Measurements from ENCODE around the gene EYA2.

Gene EYA2

GRCh38 chr20:46853926-46854325 is 40.7 kb upstream of the EYA2 start:
- H3K9ac ChIP-seq (ENCODE audit: low read depth, low read length, poor library complexity), result no peak overlapping the region
- no peak overlapping the region for H2BK15ac ChIP-seq (ENCODE audit: low read length)
- H4K91ac ChIP-seq (ENCODE audit: low read depth, low read length, poor library complexity), result no peak overlapping the region
- H3K14ac ChIP-seq (ENCODE audit: low read length), result no peak overlapping the region
- no peak overlapping the region for H4K8ac ChIP-seq (ENCODE audit: low read depth, low read length)
- H3K4me3 ChIP-seq (ENCODE audit: low read length in 2 of 2), result no peak overlapping the region
- H2BK120ac ChIP-seq (ENCODE audit: low read depth, low read length), result no peak overlapping the region
- no peak overlapping the region for H2BK12ac ChIP-seq (ENCODE audit: low read length)
- H3K18ac ChIP-seq (ENCODE audit: low read length), result no peak overlapping the region
- H3K4ac ChIP-seq (ENCODE audit: low read length), result no peak overlapping the region
- no peak overlapping the region for H2AK5ac ChIP-seq (ENCODE audit: low read depth, low read length)
- no peaks in the 10 kb centered on the region for H3K36me3 ChIP-seq (replicated peaks in 1 of 2; ENCODE audit: control insufficient read depth in 2 of 2, insufficient read depth in 2 of 2, low read length in 2 of 2)
- H3K4me1 ChIP-seq (ENCODE audit: control insufficient read depth in 2 of 2, insufficient read depth in 1 of 2, low read depth in 1 of 2, low read length in 2 of 2), result peaks cover 0 to 5% of the 10 kb centered on the region in 2 donors
- H3K27me3 ChIP-seq (ENCODE audit: control insufficient read depth in 3 of 3, insufficient read depth in 3 of 3, low read depth in 1 of 3, low read length in 3 of 3), result no peaks in the 10 kb centered on the region
- H2AFZ ChIP-seq (ENCODE audit: low read length), result no peak overlapping the region
- no peak for DNase-seq (ENCODE audit: low spot score)
- H3K9me3 ChIP-seq (replicated peaks in 1 of 2; ENCODE audit: control insufficient read depth in 2 of 2, insufficient read depth in 1 of 2, low read depth in 1 of 2, low read length in 2 of 2), result no peaks in the 10 kb centered on the region
- no peak overlapping the region for H3K27ac ChIP-seq (replicated peaks; ENCODE audit: low read length)
- WGBS, 2 donors (ENCODE audit: extremely low coverage in 2 of 2, insufficient read length in 2 of 2, insufficient replicate concordance in 1 of 2), result no CpG with 5 or more reads among the region's 10 CpGs
- H2BK5ac ChIP-seq (ENCODE audit: low read length), result no peak overlapping the region
- H3K4me2 ChIP-seq (ENCODE audit: insufficient read depth, low read length, poor library complexity, severe bottlenecking), result no peak overlapping the region
- no peak overlapping the region for H3K23ac ChIP-seq (ENCODE audit: low read depth, low read length, poor library complexity)
- H3K79me1 ChIP-seq (ENCODE audit: low read depth, low read length), result no peaks in the 10 kb centered on the region

GRCh38 chr20:46857061-46857831 is 37.4 kb upstream of the EYA2 start:
- no peak overlapping the region for H4K8ac ChIP-seq (ENCODE audit: low read depth, low read length)
- no peak overlapping the region for H3K4me2 ChIP-seq (ENCODE audit: insufficient read depth, low read length, poor library complexity, severe bottlenecking)
- no peak overlapping the region for H3K4me3 ChIP-seq (ENCODE audit: low read length in 2 of 2)
- no peak overlapping the region for H3K27ac ChIP-seq (replicated peaks; ENCODE audit: low read length)
- no CpG with 5 or more reads among the region's 6 CpGs for WGBS, 2 donors (ENCODE audit: extremely low coverage in 2 of 2, insufficient read length in 2 of 2, insufficient replicate concordance in 1 of 2)
- no peak overlapping the region for H3K4ac ChIP-seq (ENCODE audit: low read length)
- H3K18ac ChIP-seq (ENCODE audit: low read length), result no peak overlapping the region
- no peaks in the 10 kb centered on the region for H3K79me1 ChIP-seq (ENCODE audit: low read depth, low read length)
- no peak overlapping the region for H2BK120ac ChIP-seq (ENCODE audit: low read depth, low read length)
- no peak overlapping the region for H2AFZ ChIP-seq (ENCODE audit: low read length)
- H4K91ac ChIP-seq (ENCODE audit: low read depth, low read length, poor library complexity), result no peak overlapping the region
- H3K27me3 ChIP-seq (ENCODE audit: control insufficient read depth in 3 of 3, insufficient read depth in 3 of 3, low read depth in 1 of 3, low read length in 3 of 3), result no peaks in the 10 kb centered on the region
- H3K4me1 ChIP-seq (ENCODE audit: control insufficient read depth in 2 of 2, insufficient read depth in 1 of 2, low read depth in 1 of 2, low read length in 2 of 2), result no peaks in the 10 kb centered on the region
- H3K9me3 ChIP-seq (replicated peaks in 1 of 2; ENCODE audit: control insufficient read depth in 2 of 2, insufficient read depth in 1 of 2, low read depth in 1 of 2, low read length in 2 of 2), result no peaks in the 10 kb centered on the region
- H3K36me3 ChIP-seq (replicated peaks in 1 of 2; ENCODE audit: control insufficient read depth in 2 of 2, insufficient read depth in 2 of 2, low read length in 2 of 2), result no peaks in the 10 kb centered on the region
- no peak overlapping the region for H2AK5ac ChIP-seq (ENCODE audit: low read depth, low read length)
- H3K23ac ChIP-seq (ENCODE audit: low read depth, low read length, poor library complexity), result no peak overlapping the region
- H2BK15ac ChIP-seq (ENCODE audit: low read length), result no peak overlapping the region
- H3K14ac ChIP-seq (ENCODE audit: low read length), result no peak overlapping the region
- DNase-seq (ENCODE audit: low spot score), result no peak
- H3K9ac ChIP-seq (ENCODE audit: low read depth, low read length, poor library complexity), result no peak overlapping the region
- H2BK5ac ChIP-seq (ENCODE audit: low read length), result no peak overlapping the region
- H2BK12ac ChIP-seq (ENCODE audit: low read length), result no peak overlapping the region

- Histone ChIP-seq H2AK5ac (ENCODE audit: low read depth, low read length) (no peak overlapping the region), H3K18ac (ENCODE audit: low read length) (no peak overlapping the region)
- no CpG with 5 or more reads among the region's 4 CpGs for WGBS, 2 donors (ENCODE audit: extremely low coverage in 2 of 2, insufficient read length in 2 of 2, insufficient replicate concordance in 1 of 2)
Observed at GRCh38 chr20:46865824-46866223, 28.8 kb upstream of the EYA2 start.

GRCh38 chr20:46870041-46870440 is 24.6 kb upstream of the EYA2 start:
- Histone ChIP-seq H3K79me1 (ENCODE audit: low read depth, low read length) (no peaks in the 10 kb centered on the region), H2BK120ac (ENCODE audit: low read depth, low read length) (no peak overlapping the region), H3K4me1 (ENCODE audit: control insufficient read depth in 2 of 2, insufficient read depth in 1 of 2, low read depth in 1 of 2, low read length in 2 of 2) (peaks cover 0 to 3% of the 10 kb centered on the region in 2 donors), H3K36me3 (replicated peaks in 1 of 2; ENCODE audit: control insufficient read depth in 2 of 2, insufficient read depth in 2 of 2, low read length in 2 of 2) (no peaks in the 10 kb centered on the region), H4K8ac (ENCODE audit: low read depth, low read length) (no peak overlapping the region), H4K91ac (ENCODE audit: low read depth, low read length, poor library complexity) (no peak overlapping the region), H2BK12ac (ENCODE audit: low read length) (no peak overlapping the region), H3K4me2 (ENCODE audit: insufficient read depth, low read length, poor library complexity, severe bottlenecking) (no peak overlapping the region), H2AK5ac (ENCODE audit: low read depth, low read length) (no peak overlapping the region), H3K9me3 (replicated peaks in 1 of 2; ENCODE audit: control insufficient read depth in 2 of 2, insufficient read depth in 1 of 2, low read depth in 1 of 2, low read length in 2 of 2) (peaks cover 0 to 2% of the 10 kb centered on the region in 2 donors), H3K4me3 (ENCODE audit: low read length in 2 of 2) (no peak overlapping the region), H3K18ac (ENCODE audit: low read length) (no peak overlapping the region), H3K27me3 (ENCODE audit: control insufficient read depth in 3 of 3, insufficient read depth in 3 of 3, low read depth in 1 of 3, low read length in 3 of 3) (peaks cover 0 to 4% (median 0%) of the 10 kb centered on the region in 3 experiments), H2AFZ (ENCODE audit: low read length) (no peak overlapping the region), H3K27ac (replicated peaks; ENCODE audit: low read length) (no peak overlapping the region), H3K23ac (ENCODE audit: low read depth, low read length, poor library complexity) (no peak overlapping the region), H2BK5ac (ENCODE audit: low read length) (no peak overlapping the region), H3K4ac (ENCODE audit: low read length) (no peak overlapping the region), H3K9ac (ENCODE audit: low read depth, low read length, poor library complexity) (no peak overlapping the region), H2BK15ac (ENCODE audit: low read length) (no peak overlapping the region), H3K14ac (ENCODE audit: low read length) (no peak overlapping the region)
- DNase-seq (ENCODE audit: low spot score), result no peak
- no CpG with 5 or more reads among the region's 1 CpG for WGBS, 2 donors (ENCODE audit: extremely low coverage in 2 of 2, insufficient read length in 2 of 2, insufficient replicate concordance in 1 of 2)

More at GRCh38 chr20:46865824-46866223, 28.8 kb upstream of the EYA2 start:
- no peak overlapping the region for H3K23ac ChIP-seq (ENCODE audit: low read depth, low read length, poor library complexity)
- H4K91ac ChIP-seq (ENCODE audit: low read depth, low read length, poor library complexity), result no peak overlapping the region
- H2AFZ ChIP-seq (ENCODE audit: low read length), result no peak overlapping the region
- H2BK5ac ChIP-seq (ENCODE audit: low read length), result no peak overlapping the region
- no peak overlapping the region for H3K14ac ChIP-seq (ENCODE audit: low read length)
- H3K4me1 ChIP-seq (ENCODE audit: control insufficient read depth in 2 of 2, insufficient read depth in 1 of 2, low read depth in 1 of 2, low read length in 2 of 2), result no peaks in the 10 kb centered on the region
- no peak overlapping the region for H3K4me2 ChIP-seq (ENCODE audit: insufficient read depth, low read length, poor library complexity, severe bottlenecking)
- H3K36me3 ChIP-seq (replicated peaks in 1 of 2; ENCODE audit: control insufficient read depth in 2 of 2, insufficient read depth in 2 of 2, low read length in 2 of 2), result no peaks in the 10 kb centered on the region
- no peak overlapping the region for H3K4ac ChIP-seq (ENCODE audit: low read length)
- H3K27me3 ChIP-seq (ENCODE audit: control insufficient read depth in 3 of 3, insufficient read depth in 3 of 3, low read depth in 1 of 3, low read length in 3 of 3), result no peaks in the 10 kb centered on the region
- H2BK15ac ChIP-seq (ENCODE audit: low read length), result no peak overlapping the region
- no peak overlapping the region for H2BK120ac ChIP-seq (ENCODE audit: low read depth, low read length)
- H3K9me3 ChIP-seq (replicated peaks in 1 of 2; ENCODE audit: control insufficient read depth in 2 of 2, insufficient read depth in 1 of 2, low read depth in 1 of 2, low read length in 2 of 2), result peaks cover 0 to 4% of the 10 kb centered on the region in 2 donors
- H2BK12ac ChIP-seq (ENCODE audit: low read length), result no peak overlapping the region
- H3K4me3 ChIP-seq (ENCODE audit: low read length in 2 of 2), result no peak overlapping the region
- no peak overlapping the region for H3K9ac ChIP-seq (ENCODE audit: low read depth, low read length, poor library complexity)
- no peak overlapping the region for H3K27ac ChIP-seq (replicated peaks; ENCODE audit: low read length)
- DNase-seq (ENCODE audit: low spot score), result no peak
- no peaks in the 10 kb centered on the region for H3K79me1 ChIP-seq (ENCODE audit: low read depth, low read length)
- no peak overlapping the region for H4K8ac ChIP-seq (ENCODE audit: low read depth, low read length)

Measured in neuronal stem cell (in vitro differentiated cells).